Airway epithelial cell (primary cell): Measurements from ENCODE around the gene ZNF136. TPM values are rescaled to one million over a fixed set of nuclear protein-coding genes. Genes with fewer than 3 reads are reported as not detected.

ENCODE experiments used
- total RNA-seq: library from RNA; depleted of rRNA; stranded (reverse); fragments of >200 nt; gene quantifications from 2 replicates; pipeline ENCODE4 v1.2.3, GENCODE V29; 2015

The ZNF136 gene
- 1.4 and 2.5 TPM in 2 replicates for total RNA-seq

DNA sequence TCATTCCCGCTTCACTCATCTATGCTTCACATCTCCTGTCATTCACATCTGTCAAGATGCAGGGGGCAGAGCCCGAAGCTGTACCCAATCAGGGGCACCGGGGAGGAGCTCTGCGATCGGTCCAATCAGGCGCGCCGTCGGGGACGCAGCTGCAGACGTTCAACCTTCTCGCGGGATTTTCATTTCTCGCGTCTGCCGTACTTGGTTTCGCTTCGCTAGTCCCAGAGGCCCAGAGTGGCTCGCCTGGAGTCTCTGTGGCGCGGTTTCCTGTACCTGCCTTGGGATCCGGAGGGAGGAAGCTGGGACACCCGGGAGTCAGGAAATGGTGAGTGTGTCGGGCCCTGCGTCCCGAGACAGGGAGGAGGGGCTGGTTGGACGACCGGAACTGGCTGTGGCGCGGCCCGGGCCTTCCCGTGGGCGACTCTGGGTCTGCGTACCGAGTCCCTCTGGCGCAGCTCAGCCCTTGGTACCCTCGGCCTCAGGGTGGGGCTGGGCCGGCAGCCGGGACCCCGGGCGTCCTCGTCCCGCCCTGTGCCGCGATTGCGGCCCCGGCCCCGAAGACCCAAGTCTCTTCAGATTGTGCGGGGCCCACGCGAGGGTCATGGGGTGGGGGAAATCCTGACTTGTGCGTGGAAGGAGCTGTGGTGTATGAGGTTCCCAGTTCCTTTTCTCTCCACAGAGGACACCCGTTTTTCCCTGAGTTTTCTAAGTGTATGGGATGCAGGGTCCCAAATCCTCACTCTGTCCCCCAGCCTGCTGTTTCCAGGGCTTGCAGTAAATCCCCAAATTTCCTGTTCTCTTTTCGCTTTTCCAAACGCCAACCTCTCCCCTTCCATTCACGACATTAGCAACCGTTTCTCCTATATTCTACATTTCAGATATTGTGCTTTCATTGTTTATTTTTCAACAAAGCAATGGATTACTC lies at the start of gene ZNF136:
ZNF136 (plus strand) TSS at position 215 of the 925 bp plus-strand sequence; CDS start at position 323, 108 bp downstream.

DNA sequence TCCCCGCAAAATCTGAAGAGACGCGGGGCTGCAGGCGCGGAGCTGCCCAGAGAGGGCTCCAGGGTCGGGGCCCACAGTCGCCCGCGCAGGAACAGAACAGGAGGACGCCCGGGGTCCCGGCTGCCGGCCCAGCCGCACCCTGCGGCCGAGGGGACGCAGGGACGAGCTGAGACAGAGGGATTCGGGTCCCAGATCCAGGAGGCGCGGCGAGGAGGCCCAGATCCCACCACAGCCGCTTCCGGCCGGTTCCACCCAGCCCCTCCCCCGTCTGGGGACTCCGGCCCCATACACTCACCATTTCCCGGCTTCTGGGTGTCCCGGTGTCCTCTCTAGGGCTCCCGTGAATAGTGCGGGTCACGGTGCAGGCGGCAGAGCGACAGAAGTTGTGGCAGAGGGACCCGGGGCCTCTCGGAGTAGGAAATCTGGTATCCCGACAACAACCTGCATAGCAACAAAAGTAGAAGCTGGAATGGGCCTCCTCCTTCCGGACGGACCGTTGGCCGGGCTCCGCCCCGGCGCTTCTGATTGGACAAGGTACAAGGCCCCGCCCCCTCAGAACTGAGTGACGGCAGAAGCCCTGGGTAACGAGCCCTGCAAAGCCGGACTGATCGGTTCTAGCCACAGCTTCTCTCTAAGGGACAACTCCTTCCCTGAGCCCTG lies 22.9 kb upstream of the ZNF136 start, which contains the start of gene ZNF20:
ZNF20 (minus strand) TSS at position 466 of the 660 bp plus-strand sequence; CDS start at position 298, 168 bp downstream.

DNA sequence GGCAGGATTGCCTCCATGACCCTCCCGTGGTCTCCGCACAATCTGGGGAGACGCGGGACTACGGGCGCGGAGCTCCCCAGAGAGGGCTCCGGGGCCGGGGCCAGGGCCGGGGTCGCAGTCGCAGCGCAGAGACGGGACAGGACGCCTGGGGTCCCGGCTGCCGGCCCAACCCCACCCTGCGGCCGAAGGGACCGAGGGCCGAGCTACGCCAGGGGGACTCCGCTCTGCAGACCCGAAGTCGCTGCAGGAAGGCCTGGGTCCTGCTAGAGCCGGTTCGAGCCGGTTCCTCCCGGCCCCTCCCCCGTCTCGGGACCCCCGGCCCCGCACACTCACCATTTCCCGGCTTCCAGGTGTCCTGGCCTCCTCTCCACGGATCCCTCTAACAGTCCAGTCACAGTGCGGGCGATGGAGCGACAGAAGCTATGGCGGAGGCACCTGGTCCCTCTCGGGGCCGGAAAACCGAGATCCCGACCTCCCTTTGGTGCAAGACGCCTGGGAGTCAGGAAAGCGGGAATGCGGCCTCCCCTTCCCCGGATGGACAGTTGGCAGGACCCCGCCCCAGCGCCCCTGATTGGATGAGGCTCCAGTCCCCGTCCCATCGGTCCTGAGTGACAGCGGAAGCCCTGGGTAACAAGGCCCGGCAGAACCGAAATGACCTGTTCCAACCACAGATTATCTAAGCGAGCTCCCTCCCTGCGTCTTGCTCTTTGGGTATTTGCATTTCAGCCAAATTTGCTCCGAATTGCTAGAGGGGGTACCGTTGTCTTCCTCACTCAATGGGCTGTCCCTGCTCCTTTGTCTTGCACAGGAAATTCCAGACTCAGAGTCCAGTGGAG lies 6.5 kb upstream of the ZNF136 start, which contains the start of gene ZNF625:
ZNF625 (minus strand) TSS at position 512 of the 836 bp plus-strand sequence; CDS start at position 336, 176 bp downstream.

Other genes starting within 250 kb of the ZNF136 start
- 4.2 and 4.3 TPM in 2 replicates for gene ZNF700, start 238.0 kb upstream of the ZNF136 start, total RNA-seq
- gene ZNF763, start 198.1 kb upstream of the ZNF136 start, total RNA-seq = 0.09 and 0.92 TPM in 2 replicates
- gene ZNF433, start 127.4 kb upstream of the ZNF136 start, total RNA-seq = 3.8 and 5.3 TPM in 2 replicates
- gene ZNF878, start 110.1 kb upstream of the ZNF136 start, total RNA-seq = 0.21 and 0.93 TPM in 2 replicates
- gene ZNF844, start 98.4 kb upstream of the ZNF136 start, total RNA-seq = 0.56 and 1.1 TPM in 2 replicates
- 2.9 and 3.5 TPM in 2 replicates for gene ZNF20, start 22.7 kb upstream of the ZNF136 start, total RNA-seq
- 3.0 and 6.2 TPM in 2 replicates for gene ZNF625, start 6.4 kb upstream of the ZNF136 start, total RNA-seq
- 2.8 and 4.6 TPM in 2 replicates for gene ZNF44, start 131.8 kb downstream of the ZNF136 start, total RNA-seq
- 1.5 and 3.2 TPM in 2 replicates for gene ZNF563, start 170.5 kb downstream of the ZNF136 start, total RNA-seq
- gene ZNF442, start 202.6 kb downstream of the ZNF136 start, total RNA-seq = 0.37 and 0.56 TPM in 2 replicates
- 1.6 and 2.6 TPM in 2 replicates for gene ZNF799, start 238.2 kb downstream of the ZNF136 start, total RNA-seq